Stomach (tissue), 9 donors: ENCODE results near the gene AGAP1. TPM values are rescaled to one million over a fixed set of nuclear protein-coding genes. Genes with fewer than 3 reads are reported as not detected.

ENCODE experiments used
- DNase-seq, 2 donors: peaks; one replicate each; pipeline versions ENCODE4 v3.0.0 to v3.0.0-alpha.2; 2013 to 2019
- H3K27ac ChIP-seq, 5 donors: fragments of 200-600 bp in 4 of 5; sonication (generic) in 4 of 5; one replicate each; pipeline ENCODE4 v1.5.1; 2013 to 2019; ENCODE audit warnings: mild to moderate bottlenecking in 1 of 5, moderate library complexity in 1 of 5
- H3K27me3 ChIP-seq, 3 donors: fragments of 200-600 bp; sonication (generic); one replicate each; pipeline ENCODE4 v1.5.1; 2017 to 2019; ENCODE audit warnings: mixed run types in 1 of 3
- H3K36me3 ChIP-seq, 4 donors: fragments of 200-600 bp; sonication (generic); 1 replicate in 3 of 4; 2 replicates in 1 of 4; pipeline ENCODE4 v1.5.1; 2016 to 2019
- H3K4me1 ChIP-seq, 4 donors: fragments of 200-600 bp; sonication (generic); one replicate each; pipeline ENCODE4 v1.5.1; 2016 to 2019
- H3K4me3 ChIP-seq, 4 donors: fragments of 200-600 bp; sonication (generic) in 3 of 4; one replicate each; pipeline ENCODE4 v1.5.1; 2016 to 2019; ENCODE audit warnings: mild to moderate bottlenecking in 1 of 4
- H3K9me3 ChIP-seq, 4 donors: fragments of 200-600 bp; sonication (generic); one replicate each; pipeline ENCODE4 v1.5.1; 2016 to 2019
- EP300 ChIP-seq: sonication (generic); formaldehyde crosslinking; IDR thresholded peaks from one replicate; pipeline ENCODE4 v1.6.1; 2017; ENCODE audit warnings: antibody characterized with exemption
- POLR2A ChIP-seq, 4 donors: fragments of 450-650 bp; IDR thresholded peaks; one replicate each; pipeline ENCODE4 v1.6.1; 2016; ENCODE audit warnings: antibody characterized with exemption in 4 of 4, control low read depth in 2 of 4, mild to moderate bottlenecking in 1 of 4, moderate library complexity in 1 of 4
- POLR2AphosphoS5 ChIP-seq, 3 donors: sonication (generic); formaldehyde crosslinking; IDR thresholded peaks; one replicate each; pipeline ENCODE4 v1.6.1; 2016; ENCODE audit warnings: antibody characterized with exemption in 3 of 3
- WGBS, 5 donors: extraction: QIAGEN DNeasy Blood & Tissue Kit in 3 of 5; methylation state at CpG; one replicate each; pipeline versions ENCODE4 v1.1.5 to v1.1.7; 2013 to 2018; 5-methylcytosine and 5-hydroxymethylcytosine counted together
- intact Hi-C: fragments of 100-400 bp; cut with DNase I; formaldehyde crosslinking; loops from one replicate; pipeline ENCODE4 v1.15.1; 2023; ENCODE audit warnings: low total_unique reads
- polyA plus RNA-seq, 3 donors: library from polyadenylated mRNA; stranded (reverse); fragments of 200-250 nt; gene quantifications; one replicate each; pipeline ENCODE4 v1.2.3, GENCODE V29; 2013
- total RNA-seq, 5 donors: library from RNA; depleted of rRNA; stranded (reverse); fragments of >200 nt; gene quantifications; one replicate each; pipeline versions ENCODE4 v1.1.0 to v1.2.3, GENCODE V29; 2014 to 2016
- TF ChIP-seq, protein P1 (sequence below), 7 experiments: fragments of 450-650 bp in 4 of 7; fragments of 200-600 bp in 3 of 7; sonication (generic) in 3 of 7; IDR thresholded peaks; one replicate each; pipeline ENCODE4 v1.5.1; 2016 to 2019; ENCODE audit warnings: antibody characterized with exemption in 7 of 7, control low read depth in 2 of 7, mild to moderate bottlenecking in 1 of 7
- donor health status: healthy with polysubstance abuse.
- donor health status: Bipolar disorder and iron deficiency.
- donor health status: healthy.

AGAP1 gene
- total and polyA plus RNA-seq, 8 donors, result 4.2 to 139 (median 35.0) TPM

DNA sequence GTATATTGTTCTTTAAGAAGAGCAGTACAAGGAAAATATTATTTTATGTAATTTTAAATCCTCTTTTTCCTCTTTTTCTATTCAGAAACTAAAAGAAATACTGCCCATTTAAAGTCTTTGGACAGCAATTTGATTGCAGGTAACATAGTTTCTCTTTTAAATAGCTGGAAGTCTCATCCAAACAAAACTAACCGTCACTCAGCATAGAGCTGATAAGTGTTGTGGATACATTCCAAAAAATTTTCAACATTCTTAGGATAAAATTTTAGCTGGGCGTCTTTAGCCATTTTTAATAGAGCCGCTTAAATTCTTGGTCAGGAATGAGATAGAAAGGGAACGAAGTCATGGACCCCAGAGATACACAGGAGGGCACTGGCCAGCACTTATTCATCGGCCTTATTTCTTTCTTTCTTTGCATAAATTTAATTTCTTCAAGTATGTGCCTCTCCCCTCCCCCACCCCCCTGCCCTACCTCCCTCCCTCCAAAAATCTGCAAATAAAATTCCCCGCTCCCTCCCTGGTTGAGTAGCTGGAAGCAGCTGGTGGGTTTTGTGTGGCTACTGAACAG, 592.6 kb downstream of the AGAP1 start:
- Histone ChIP-seq H3K27ac (no peak overlapping the region), H3K4me1 (no peaks in the 10 kb centered on the region), H3K9me3 (no peaks in the 10 kb centered on the region), H3K4me3 (no peak overlapping the region), H3K36me3 (no peaks in the 10 kb centered on the region), H3K27me3 (no peaks in the 10 kb centered on the region)
- intact Hi-C loops, result no loop called here
- DNase-seq, result no peak
- 63 to 83% (median 73%) methylated on average over 6 of the region's 6 CpGs for WGBS, 5 donors
- TF ChIP-seq, protein P1, sequence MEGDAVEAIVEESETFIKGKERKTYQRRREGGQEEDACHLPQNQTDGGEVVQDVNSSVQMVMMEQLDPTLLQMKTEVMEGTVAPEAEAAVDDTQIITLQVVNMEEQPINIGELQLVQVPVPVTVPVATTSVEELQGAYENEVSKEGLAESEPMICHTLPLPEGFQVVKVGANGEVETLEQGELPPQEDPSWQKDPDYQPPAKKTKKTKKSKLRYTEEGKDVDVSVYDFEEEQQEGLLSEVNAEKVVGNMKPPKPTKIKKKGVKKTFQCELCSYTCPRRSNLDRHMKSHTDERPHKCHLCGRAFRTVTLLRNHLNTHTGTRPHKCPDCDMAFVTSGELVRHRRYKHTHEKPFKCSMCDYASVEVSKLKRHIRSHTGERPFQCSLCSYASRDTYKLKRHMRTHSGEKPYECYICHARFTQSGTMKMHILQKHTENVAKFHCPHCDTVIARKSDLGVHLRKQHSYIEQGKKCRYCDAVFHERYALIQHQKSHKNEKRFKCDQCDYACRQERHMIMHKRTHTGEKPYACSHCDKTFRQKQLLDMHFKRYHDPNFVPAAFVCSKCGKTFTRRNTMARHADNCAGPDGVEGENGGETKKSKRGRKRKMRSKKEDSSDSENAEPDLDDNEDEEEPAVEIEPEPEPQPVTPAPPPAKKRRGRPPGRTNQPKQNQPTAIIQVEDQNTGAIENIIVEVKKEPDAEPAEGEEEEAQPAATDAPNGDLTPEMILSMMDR (IDR thresholded peaks at IDR 0.05), result no peak
- TF ChIP-seq POLR2A (IDR thresholded peaks at IDR 0.05) (no peak), EP300 (no peak), POLR2AphosphoS5 (IDR thresholded peaks at IDR 0.05) (no peak)

DNA sequence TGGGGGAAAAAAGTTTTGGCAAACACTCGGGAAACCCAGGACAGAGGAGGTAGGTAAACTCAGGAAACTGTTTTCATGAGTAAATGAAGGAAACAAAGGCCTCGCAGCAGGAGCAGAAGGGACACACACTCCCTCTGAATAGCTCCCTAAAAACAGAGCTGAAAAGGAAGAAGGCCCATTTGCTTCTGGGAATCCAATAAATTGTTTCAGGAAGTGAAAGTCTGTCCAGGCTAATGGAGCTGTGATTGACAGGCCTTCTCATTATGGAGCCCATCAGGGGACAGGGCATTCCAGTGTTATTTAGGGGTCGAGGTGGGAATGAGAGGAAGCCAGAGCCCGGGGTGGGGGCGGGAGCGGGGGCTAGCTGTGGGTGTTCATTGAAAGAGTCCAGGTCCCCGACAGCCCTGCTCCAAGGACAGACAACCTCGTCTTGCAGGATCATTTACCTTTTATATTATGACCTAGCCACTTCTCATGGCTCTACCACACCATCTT, 593.2 kb downstream of the AGAP1 start:
- H3K9me3 ChIP-seq, result no peaks in the 10 kb centered on the region
- H3K36me3 ChIP-seq, result no peaks in the 10 kb centered on the region
- intact Hi-C loops, result no loop called here
- DNase-seq, result no peak
- no peak overlapping the region for H3K27ac ChIP-seq
- H3K4me3 ChIP-seq, result no peak overlapping the region
- TF ChIP-seq, protein P1 (IDR thresholded peaks at IDR 0.05), result no peak
- TF ChIP-seq POLR2AphosphoS5 (IDR thresholded peaks at IDR 0.05) (no peak), POLR2A (IDR thresholded peaks at IDR 0.05) (no peak), EP300 (no peak)
- no peaks in the 10 kb centered on the region for H3K4me1 ChIP-seq
- no peaks in the 10 kb centered on the region for H3K27me3 ChIP-seq
- 75 to 84% (median 79%) methylated on average over 8 of the region's 8 CpGs for WGBS, 5 donors

DNA sequence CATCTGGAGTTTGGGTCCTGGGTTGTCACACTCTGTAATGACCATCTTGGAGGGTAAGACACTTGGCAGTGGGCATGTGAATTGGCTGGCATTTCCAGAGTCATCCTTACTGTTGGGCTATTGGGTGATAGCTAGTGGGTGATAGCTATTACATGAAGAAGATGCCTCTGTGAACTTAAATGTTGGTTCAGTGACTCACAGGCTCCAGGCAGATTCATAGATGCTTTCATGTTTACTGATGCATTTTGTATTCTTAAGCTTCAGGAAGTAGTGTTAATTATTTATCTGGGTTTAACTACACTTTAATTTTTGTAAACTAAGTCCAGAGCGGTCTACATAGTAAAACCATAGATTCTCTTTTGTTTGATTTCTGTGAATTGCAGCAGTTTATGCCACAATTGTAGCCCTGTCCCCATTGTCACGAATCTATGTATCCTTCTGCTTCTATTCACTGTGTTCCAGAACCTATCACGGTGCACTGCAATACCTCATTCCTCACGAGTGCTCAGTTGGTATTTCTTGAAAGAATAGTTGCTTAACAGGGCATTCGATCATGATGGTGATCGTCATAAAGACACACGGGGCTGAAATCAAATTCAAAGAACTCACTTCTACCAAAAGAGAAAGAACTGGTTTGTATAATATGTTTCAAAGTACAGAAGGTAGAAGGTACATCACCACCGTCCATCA, 594.7 kb downstream of the AGAP1 start:
- Histone ChIP-seq H3K36me3 (no peaks in the 10 kb centered on the region), H3K9me3 (no peaks in the 10 kb centered on the region), H3K4me3 (no peak overlapping the region), H3K4me1 (no peaks in the 10 kb centered on the region), H3K27me3 (no peaks in the 10 kb centered on the region), H3K27ac (no peak overlapping the region)
- intact Hi-C loops, result no loop called here
- 81 to 92% (median 84%) methylated on average over 8 of the region's 8 CpGs for WGBS, 5 donors
- DNase-seq, result no peak
- TF ChIP-seq POLR2AphosphoS5 (IDR thresholded peaks at IDR 0.05) (no peak), POLR2A (IDR thresholded peaks at IDR 0.05) (no peak), EP300 (no peak)
- TF ChIP-seq, protein P1 (IDR thresholded peaks at IDR 0.05), result no peak

DNA sequence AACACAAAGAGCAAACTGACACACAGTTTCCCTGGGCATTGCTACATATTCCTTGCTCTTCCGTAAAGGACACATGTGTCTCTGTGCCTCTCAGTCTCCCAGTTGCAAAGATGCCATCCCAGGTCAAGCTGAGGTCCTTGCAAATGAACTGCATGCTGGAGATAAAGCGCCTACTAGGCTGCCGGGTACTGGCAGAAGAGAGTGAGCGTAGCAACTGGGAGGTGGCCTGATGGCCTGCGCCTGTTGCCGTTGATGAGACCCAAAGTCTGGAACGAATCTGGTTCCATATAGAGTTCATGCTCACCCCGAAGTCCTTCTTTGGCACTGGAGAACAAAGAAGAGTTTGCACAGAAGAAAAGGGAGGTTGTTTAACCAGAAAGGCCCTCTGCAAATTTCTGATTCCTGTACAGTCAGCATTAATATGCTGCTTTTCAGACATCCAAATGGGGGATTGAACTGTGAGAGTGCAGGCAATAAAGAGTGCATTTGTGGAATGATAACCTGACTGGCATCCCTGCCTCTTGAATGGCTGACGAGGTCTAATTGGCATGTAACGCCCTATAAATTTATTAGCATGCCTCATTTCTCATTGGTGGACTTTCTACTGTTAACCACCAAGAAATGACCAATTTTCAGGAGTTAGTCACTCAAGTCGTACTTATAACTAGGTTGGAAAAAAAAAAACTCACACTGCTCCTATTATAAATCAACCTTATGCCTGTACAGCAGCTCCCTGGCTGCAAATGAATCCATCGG, 595.6 kb downstream of the AGAP1 start:
- no peak for TF ChIP-seq POLR2AphosphoS5 (IDR thresholded peaks at IDR 0.05)
- TF ChIP-seq, protein P1 (IDR thresholded peaks at IDR 0.05), result no peak
- no peak for TF ChIP-seq EP300
- TF ChIP-seq POLR2A (IDR thresholded peaks at IDR 0.05), result no peak
- 88 to 93% (median 91%) methylated on average over 12 of the region's 12 CpGs for WGBS, 5 donors
- H3K4me3 ChIP-seq, result no peak overlapping the region
- H3K27me3 ChIP-seq, result no peaks in the 10 kb centered on the region
- no peaks in the 10 kb centered on the region for H3K4me1 ChIP-seq
- H3K9me3 ChIP-seq, result no peaks in the 10 kb centered on the region
- intact Hi-C loops, result no loop called here
- no peak for DNase-seq
- H3K36me3 ChIP-seq, result no peaks in the 10 kb centered on the region
- H3K27ac ChIP-seq, result no peak overlapping the region
